ENCODE measurements around the gene ARHGAP42.

The ARHGAP42 gene

DNA sequence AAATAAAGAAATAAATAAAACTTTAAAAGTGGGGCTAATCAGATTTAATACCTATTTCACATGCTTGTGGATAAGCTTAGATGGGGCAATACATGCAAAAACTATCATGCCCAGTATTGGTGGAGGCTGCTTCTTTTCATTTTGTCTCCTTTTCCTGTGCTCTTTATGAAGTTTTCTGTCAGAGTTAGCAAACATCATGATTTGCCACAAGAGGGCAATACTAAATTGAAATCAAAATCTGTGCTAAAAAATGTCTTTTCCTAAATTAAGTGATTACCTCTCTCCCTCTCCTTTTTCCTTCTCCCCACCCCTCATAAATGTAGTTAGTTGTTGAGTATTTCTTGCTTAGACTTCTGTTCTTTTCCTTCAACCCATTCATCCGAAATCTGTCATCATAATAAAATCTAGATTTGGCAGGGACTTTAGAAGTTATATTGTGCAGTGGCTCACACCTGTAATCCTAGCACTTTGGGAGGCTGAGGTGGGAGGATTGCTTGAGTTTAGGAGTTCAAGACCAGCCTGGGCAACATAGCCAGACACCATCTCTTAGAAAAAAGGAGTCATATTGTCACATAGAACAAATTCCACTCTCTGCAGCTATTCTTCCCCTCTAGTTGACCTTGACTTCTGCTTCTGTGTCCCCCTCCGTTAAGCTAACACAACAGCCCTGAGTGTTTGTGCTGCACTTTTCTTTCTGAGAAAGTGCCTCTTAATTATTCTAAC lies 4.7 kb upstream of the ARHGAP42 start:
- DNase-seq = peak; percentile 35

DNA sequence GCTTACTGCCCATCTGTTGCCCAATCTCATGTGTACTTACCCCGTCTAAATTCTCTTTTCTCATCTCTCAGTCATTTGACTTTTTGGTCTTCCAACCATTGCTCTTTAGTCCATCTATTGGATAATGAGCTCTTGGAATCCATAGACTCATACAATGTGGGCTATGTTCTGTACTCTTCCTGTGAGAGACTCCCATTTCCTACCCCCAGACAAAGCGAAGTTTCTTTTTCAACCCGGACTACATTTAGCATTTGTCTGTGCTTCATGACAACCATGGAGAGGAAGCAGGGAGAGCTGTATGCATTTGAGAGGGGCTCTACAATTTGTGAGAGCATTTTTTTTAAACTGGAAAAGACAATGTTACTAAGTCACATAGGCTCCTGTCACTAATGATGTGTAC lies 4.0 kb upstream of the ARHGAP42 start:
- DNase-seq = no peak

DNA sequence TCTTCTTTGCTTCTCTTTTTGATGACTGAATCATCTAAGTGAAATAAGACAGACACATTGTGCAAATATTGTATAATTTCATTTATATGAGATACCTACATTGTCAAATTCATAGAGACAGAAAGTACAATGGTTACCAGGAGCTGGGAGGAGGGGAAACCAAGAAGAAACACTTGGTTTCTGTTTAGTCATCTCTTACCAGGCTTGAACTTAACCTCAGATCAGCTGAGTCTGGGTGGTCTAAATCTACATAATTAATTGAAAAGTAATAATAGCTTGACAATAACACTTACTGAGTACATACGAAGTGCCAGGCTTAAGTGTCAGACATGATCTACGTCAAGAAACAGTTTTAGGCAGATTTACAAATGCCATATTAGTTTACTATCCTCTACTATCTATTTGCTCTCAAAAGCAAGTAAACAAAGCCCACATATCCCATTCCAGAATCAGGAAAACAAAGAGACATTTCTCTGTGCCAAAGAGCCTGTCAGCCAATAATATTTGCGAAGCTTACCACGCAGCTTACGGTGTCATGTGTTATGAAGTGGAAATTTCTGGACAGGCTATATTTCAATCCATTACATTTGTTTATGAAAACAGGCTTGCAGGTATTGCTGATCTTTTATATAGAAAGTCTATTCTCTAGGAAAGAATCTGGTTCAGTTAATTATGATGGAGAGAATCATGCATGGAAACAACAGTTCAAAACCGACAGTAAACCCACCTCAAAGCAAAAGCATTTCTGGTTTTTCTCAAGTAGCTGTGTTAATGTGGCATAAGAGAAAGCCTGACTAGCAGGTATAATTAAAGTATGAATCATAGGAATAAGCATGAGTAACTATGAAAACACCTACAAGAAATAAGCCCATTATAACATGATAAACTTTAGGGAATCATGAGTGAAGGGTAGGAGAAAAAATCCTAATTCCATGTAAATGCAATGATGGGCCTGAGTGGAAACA lies 2.7 kb upstream of the ARHGAP42 start:
- no peak for DNase-seq

DNA sequence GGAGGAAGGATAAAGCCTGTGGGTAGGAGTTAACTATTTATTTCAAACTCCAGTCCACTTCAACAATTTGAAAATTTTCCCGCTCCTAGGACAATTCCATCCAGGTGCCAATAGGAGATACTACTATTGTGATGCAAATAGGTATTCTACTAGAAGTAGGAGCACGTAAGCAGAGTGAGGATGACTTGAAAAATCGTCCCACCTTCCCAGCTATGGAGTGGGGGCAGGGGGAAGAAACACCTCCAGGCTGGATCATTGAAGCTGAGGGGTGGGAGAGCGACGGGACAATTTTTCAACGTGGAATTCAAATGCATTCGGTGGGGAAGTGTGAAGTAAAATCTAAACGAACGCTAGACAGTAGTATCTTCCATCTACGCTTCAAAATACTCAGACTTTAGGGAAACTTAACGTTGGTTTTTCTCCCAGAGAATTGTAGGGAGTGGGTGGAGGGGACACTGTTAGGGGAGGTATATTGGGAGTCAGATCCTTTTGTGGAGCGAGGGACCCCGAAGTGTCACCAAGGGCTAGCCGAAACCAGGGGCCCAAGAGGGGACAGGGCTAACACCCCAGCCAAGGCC lies 523 bp upstream of the ARHGAP42 start:
- DNase-seq = no peak

DNA sequence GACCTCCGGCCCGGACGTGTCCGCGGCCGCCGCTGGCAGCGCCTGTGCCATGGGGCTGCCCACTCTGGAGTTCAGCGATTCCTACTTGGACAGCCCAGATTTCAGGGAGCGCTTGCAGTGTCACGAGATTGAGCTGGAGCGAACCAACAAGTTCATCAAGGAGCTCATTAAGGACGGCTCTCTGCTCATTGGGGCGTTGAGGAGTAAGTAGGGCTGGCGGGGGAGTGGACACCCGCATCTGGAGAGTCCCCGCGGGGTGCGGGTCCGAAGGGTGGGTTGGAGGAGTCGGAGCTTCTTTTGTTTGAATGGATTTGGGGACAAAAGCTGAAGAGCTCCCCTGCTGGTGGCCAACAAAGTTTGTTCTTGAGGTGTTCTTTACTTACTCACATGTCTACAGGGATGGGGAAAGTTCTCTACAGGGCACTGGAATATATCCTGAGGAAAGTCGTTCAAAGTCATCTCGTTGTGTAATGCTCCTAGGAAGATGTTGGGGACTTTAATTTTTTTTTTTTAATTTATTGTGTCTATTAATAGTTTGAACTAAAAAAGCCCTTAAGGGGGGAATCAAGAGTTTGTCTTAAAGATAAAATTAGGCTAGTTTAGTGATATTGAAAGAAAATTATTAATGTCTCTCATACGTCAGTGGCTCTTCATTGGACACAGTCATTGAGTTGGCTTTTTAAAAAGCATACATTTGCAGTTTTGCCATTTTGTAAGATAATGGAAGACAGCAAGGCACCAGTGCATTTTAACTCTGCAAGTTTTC lies 725 bp downstream of the ARHGAP42 start:
- DNase-seq = peak; percentile 78

DNA sequence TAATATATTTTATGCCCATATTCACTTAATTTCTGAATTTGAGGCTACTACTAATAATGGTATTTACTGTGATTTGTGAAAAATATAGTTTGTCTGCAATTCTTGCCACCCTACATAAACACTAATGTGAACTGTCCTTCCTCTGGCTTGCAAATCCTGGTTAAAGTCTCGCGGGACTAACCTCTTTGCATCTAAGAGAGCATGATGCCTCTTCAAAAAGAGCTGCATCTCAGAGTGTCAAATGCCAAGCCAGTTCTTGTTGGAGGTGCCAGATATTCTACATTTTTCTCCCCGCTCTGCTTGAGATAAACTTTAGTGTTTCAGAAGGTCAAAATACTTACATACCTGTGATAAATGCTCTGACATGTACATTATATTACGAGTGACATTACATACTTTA lies 2.1 kb downstream of the ARHGAP42 start:
- DNase-seq = no peak

DNA sequence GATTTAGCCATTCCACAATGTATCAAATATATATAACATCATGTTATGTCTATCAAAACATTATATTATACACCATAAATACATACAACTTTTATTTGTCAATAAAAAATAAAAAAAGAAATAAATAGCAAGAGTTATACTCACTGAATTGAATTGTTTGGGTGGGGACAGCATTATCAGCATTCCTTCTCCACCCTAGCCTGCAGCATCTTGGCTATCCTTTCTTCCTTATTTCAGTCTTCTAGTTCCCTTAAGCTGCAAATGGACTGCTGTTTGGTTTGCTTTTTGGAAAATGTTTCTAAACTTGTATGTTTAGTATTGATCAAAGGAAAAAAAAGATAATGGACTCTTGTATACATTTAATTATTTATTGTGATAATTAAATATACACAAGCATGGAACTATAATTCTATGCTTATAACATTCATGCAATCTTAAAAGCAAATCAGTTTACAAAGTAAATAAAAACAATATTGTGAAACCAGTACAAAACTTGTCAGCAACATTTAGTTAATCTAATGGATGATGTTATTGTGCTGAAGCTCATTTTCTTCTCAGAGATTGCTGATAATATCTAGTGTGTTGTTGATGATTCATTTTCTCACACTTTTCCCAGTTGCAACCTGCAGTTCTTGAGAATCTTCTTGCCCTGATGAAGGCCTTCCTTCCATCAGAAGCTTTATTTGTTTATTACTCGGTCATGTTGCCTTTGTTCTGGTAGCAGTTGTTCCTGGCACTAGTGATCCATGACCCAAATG lies 5.0 kb downstream of the ARHGAP42 start:
- no peak for DNase-seq

DNA sequence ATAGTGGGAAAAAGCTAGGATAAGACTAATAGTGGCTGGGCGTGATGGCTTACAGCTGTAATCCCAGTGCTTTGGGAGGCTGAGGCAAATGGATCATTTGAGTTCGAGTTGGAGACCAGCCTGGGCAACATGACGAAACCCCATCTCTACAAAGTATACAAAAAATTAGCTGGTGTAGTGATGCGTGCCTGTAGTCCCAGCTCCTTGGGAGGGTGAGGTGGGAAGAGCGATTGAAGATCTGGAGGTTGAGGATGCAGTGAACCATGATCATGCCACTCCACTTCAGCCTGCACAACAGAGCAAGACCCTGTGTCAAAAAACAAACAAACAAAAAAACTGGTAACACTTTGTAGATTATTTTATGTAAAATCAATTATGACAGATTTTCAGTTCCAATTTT lies 8.8 kb downstream of the ARHGAP42 start:
- DNase-seq = no peak

DNA sequence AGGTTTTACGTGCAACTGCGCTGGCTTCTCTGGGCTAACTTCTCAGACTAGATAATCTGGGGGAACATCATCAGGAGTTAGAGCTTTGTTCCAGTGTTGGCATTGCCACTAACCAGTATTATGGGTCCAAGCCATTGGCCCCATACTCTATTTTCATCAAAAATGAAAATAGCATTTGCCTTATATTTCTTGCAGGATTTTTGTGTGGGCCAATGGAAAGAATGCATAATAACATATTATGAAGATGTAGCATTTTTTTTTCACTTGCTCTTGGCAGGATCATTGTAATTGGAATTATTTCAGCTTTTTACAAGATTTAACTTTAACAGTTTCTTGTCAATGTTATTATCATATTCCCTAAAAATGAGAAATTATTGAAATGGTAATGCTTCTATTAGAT lies 16.1 kb downstream of the ARHGAP42 start:
- DNase-seq = no peak

DNA sequence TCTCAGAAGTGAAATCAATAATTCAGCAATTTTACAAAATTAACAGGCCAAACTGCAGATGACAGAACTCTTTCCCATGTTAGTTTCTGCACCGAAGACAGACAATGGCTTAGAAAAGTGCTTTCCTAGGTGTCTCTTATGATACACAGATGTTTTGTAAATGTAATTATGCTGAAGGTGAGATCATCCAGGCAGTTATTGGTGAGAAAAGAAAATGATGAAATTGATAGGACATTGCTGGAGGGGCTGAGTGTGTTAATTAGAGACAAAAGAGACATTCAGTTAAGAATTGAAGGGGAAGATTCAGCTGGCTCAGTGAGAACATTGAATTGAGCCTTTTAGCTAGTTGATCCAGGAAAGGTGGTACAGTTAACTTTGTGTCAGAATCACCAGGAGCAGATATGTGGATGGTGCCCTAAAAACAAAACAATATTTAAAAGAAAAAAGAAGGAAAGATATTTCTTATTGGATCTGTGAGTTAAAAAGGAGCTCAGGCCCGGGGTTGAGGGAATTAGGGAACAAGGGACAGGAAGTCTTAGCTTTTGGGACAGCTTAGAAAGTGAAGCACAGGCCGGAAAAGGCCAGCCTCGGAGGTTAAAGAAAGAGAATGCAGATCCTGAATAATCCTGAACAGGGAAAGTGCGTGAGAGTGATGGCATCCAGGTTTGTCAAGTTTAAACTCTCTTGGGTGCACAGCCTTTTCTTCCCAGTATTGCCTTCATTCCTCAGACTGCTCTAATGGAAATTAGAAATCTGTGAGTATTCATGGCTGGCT lies 16.9 kb downstream of the ARHGAP42 start:
- DNase-seq = no peak

DNA sequence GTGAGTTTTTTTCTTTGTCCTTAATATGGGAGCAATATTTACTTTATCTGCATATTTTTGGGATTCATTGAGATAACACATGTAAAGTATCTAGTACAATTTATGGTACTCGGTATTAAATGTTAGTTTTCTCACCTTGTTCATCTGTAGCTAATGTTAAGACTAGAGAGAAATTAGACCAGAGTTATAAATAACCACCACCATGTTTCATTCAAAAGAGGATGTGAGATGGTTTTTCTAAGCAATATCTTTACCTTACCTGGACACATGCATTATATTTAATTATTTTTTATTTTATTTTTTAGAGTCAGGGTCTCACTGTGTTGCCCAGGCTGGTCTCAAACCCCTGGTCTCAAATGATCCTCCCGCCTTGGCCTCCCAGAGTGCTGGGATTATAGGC lies 18.4 kb downstream of the ARHGAP42 start:
- DNase-seq = no peak

DNA sequence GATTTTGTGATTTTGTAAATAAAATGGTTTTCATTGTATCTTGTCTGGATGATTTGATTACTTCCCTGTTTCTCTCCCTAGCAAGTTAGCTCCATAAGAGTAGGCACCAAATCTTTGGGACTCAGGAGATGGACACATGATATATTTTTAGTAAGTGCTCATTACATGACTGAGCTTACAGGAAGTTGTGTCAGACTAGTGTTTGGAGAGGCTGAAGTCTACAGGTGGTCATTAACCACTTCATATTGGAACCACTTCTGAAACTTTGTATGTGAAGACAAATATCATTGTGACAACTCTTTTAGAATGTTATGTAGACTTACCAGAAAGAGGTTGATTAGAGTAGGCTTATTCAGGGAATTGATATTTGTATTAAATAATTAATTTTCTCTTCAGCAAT lies 19.1 kb downstream of the ARHGAP42 start:
- DNase-seq = no peak

DNA sequence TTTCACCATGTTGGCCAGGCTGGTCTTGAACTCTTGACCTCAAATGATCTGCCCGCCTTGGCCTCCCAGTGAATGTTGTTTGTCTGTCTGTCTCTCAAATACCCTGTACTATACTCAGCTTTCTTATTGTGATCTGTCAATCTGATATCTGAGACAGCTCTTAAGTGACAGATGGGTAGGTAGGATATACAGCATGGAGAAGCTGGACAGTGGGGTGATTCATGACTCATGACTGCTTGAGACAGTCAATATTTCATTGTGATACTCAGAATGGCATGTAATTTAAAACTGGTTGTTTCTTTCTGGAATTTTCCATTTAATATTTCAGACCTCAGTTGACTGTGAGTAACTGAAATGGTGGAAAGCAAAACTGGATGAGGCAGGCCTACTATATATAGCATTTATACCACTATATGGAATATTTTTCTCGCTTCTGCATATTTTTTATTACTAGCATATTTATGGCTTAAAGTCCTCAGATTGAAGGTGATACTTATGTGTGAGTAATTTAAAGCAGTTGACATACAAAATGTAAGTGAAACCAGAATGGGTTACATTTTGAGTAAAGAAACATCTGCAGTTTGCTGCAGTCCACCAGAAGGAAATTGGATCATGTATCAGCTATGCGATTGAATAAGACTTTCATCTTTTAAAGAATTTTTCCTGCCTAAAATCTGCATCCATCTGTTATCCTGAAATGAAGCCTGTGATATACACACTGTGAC lies 22.3 kb downstream of the ARHGAP42 start:
- DNase-seq = peak; percentile 80

DNA sequence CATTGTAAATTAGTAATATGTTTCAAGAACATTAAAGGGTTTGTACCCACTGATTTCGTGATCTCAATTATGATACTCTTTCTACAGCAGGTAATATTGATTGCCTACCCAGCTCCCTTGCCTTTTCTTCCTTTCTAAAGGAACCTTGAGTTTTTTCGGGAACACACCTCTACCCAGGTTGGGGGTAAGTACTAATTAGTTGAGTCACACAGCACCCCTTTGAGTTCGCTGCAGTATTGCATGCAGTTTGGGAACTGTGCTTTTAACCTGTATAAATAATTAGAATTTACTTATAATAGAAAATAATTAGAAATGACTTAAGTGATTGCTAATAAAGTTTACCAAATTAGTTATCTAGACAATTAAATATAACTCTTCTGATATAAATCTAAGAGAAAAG lies 24.9 kb downstream of the ARHGAP42 start:
- DNase-seq = no peak

DNA sequence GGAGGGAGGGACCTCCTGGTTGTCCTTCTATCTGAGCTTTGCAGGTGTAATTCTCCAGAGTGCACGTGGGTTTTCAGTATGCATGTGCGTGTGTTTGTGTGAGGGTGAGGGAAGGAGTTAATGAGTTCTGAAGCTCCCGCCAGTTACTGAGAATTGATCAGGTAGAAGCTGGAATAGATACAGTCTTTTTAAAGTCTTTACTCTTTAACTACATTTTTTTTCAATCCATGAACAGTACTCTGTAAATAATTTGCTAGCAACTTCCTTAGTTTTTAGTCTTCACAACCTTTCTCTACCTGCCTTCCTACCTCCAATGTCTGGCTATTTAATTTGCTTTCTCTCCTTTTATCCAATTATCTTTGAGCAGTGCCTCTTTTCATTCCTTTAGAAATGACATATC lies 25.5 kb downstream of the ARHGAP42 start:
- DNase-seq = no peak

DNA sequence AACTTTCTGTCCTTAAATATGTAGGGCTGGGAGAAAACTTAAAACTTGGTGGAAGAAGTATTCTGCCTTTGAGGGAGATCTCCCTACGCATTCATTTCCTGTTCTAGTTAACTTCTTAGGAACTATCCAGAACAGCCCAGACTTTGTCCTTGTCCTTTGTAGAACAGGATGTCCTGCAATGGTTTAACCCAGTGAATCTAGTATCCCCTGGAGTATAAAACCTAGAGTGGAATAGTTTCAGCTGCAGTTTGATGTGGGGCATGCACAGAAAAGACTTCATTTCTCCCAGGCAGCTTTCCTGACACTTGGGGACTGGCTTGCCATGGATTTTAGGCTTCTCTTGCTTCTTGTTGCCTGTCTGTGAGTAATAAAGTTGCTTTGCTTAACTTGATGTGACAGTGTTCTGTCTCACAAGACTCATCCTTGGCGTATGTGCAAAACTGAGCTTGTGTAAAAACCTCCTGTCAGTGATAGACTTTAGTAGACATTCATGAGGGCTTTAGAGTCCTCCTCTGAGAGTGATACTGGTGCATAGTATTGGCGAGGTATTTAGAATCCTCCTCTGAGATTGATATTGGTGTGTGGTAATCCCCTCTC lies 28.2 kb downstream of the ARHGAP42 start:
- no peak for DNase-seq

DNA sequence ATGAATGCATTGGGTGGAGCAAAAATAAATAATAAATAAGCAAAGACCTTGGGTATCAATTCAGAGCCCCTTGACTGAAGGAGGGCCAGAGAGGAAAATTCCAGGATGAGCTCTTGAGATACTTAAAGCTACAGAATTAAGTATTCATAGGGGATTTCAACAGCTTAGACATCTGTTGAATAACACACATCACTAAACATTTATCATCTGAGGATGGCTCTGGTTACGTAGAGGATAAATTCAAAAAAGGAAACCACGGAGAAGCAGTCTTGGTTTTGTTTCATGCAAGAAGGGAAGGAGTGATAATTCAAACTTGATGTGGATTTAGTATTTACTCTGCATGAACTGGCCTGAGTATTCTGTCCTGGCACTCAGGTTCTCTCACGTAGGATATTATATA lies 29.8 kb downstream of the ARHGAP42 start:
- peak; percentile 47 for DNase-seq

DNA sequence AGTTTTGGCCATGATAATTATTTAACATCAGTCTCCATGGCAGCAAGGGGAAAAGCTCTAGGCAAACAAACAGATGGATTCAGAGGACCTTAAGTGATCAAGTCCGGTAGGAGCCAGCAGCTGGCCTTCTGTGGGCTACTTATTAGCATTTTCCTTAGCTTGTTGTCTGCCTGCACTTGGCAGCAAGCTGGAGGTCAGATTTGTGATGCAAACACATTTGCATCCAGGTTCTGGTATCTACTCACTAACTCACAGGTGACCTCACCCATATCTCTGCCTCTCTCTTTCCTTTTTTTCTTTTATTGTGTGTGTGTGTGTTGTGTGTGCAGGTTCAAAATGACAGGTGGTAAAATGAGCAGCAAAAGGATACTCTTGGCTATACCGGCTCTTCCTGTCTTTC lies 32.3 kb downstream of the ARHGAP42 start:
- no peak for DNase-seq

DNA sequence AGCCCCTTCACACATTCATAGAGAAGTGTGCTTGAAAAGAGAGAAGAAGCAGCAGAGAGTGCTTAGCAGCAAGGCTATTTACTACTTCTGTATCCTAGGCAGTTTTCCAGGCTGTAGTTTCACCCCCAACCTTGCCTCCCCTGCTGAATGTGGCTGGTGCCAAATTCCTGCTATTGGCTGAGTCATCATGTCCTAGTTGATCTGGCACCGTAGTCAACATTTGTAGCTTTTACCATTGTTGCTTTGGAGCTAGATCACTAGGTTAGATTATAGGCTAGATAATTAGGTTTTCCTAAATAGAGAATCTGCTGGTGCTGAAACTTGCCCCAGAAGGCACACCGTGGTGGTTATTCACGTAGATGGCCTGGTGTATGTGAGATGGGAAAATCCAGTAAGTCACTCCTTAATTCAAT lies 32.7 kb downstream of the ARHGAP42 start:
- DNase-seq = peak; percentile 85

DNA sequence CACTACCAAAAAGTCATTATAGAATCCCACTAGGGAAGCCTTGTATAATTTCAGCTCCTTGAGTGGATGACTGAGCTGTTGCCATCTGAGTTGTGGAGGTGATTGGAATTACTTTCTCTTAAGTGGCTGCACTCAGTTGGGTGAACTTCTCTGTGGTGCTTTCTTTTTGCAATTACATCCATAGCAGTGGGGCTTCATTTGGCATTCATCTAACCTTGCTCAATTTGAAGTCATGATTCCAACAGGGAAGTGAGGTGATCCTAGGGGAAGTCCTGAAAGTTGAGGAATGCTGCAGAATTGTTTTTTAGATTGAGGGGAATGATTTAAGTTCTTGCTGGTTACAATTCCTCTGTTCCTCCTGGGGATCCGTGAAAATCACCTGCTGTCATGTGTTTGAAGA lies 39.6 kb downstream of the ARHGAP42 start:
- DNase-seq = no peak
